OCI-LY7 (cell line): ENCODE measurements around the gene ACBD6.

Source experiments
- EZH2phosphoT487 ChIP-seq: fragments of 200-600 bp; sonication (generic); IDR thresholded peaks from 2 replicates; pipeline ENCODE4 v1.6.1; 2018; ENCODE audit warnings: low read depth, borderline replicate concordance, mild to moderate bottlenecking, mixed run types, antibody characterized with exemption, low read length, moderate library complexity, mixed read lengths
- TF ChIP-seq, protein P1 (sequence below): fragments of 200-600 bp; sonication (generic); conservative IDR thresholded peaks from 2 replicates; pipeline ENCODE4 v1.5.1; 2014; ENCODE audit warnings: mild to moderate bottlenecking, antibody characterized with exemption, low read length, moderate library complexity, mixed read lengths

DNA sequence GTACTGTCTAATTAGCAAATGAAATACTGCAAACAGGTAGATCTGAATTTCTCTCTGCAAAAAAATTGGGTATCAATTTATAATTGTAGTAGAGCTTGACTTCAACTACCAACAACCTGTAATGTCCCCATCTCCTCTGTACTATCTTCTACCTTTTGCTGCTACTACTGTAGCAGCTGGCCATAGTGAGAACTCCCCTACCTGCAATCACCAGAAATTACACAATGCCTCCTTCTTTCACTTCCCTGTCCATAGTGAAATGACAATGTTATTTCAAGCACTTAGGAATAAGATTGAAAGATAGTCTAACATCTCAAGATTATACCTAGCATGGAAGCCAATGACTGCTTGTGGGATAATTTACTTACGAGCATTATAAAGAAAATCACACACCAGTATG lies 100.4 kb downstream of the ACBD6 start:
- TF ChIP-seq, protein P1, sequence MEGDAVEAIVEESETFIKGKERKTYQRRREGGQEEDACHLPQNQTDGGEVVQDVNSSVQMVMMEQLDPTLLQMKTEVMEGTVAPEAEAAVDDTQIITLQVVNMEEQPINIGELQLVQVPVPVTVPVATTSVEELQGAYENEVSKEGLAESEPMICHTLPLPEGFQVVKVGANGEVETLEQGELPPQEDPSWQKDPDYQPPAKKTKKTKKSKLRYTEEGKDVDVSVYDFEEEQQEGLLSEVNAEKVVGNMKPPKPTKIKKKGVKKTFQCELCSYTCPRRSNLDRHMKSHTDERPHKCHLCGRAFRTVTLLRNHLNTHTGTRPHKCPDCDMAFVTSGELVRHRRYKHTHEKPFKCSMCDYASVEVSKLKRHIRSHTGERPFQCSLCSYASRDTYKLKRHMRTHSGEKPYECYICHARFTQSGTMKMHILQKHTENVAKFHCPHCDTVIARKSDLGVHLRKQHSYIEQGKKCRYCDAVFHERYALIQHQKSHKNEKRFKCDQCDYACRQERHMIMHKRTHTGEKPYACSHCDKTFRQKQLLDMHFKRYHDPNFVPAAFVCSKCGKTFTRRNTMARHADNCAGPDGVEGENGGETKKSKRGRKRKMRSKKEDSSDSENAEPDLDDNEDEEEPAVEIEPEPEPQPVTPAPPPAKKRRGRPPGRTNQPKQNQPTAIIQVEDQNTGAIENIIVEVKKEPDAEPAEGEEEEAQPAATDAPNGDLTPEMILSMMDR: no peak
- no peak for TF ChIP-seq EZH2phosphoT487
